ENCODE measurements around the gene PRSS21. TPM values are rescaled to one million over a fixed set of nuclear protein-coding genes. Genes with fewer than 3 reads are reported as not detected.

Gene PRSS21
- total RNA-seq: 1 to 10 TPM; 2.0 to 2.9 TPM
- polyA plus RNA-seq: 10 to 100 TPM in 1 of 3 donors, 1 to 10 TPM in 2; 1.5 to 14.7 (median 3.2) TPM
- total RNA-seq: 0 to 11.5 (median 2.1) reads per million in 6 experiments

GRCh38 chr16:2816751-2817339, at the start of gene PRSS21:
TSS of gene PRSS21 (plus strand) at chr16:2817237. CDS start at chr16:2817269, 32 bp downstream.
- peaks cover 0 to 4% (median 0%) of the 10 kb centered on the region in 4 donors for H3K4me1 Mint-ChIP-seq
- peak within 1 kb of the TSS in 3 of 10 donors; percentile 52 to 81 (median 69) for H3K27ac Mint-ChIP-seq
- POLR2A ChIA-PET: interaction anchor here (1.3 kb wide), 1 partner anchor 63 kb away, joined by 3 read pairs; no protein-coding TSS in a partner anchor
- H3K4me3 Mint-ChIP-seq: peak within 1 kb of the TSS in 5 of 10 donors; percentile 18 to 69 (median 38)
- ATAC-seq: peak; percentile 76 to 84
- H3K27me3 Mint-ChIP-seq: peaks cover 0 to 2% (median 0%) of the 10 kb centered on the region in 5 donors
- no peaks in the 10 kb centered on the region for H3K36me3 Mint-ChIP-seq
- H3K9me3 Mint-ChIP-seq: no peaks in the 10 kb centered on the region
- peak in 4 of 10 donors; percentile 24 to 52 (median 34) for DNase-seq

- peaks cover 16 to 99% (median 39%) of the 10 kb centered on the region in 3 donors for H3K36me3 Mint-ChIP-seq
- H3K27ac Mint-ChIP-seq: peak overlapping the region in 6 of 10 donors; percentile 48 to 90 (median 70)
- POLR2A ChIA-PET: interaction anchor here (1.3 to 2.9 kb wide), 2 partner anchors 10 to 15 kb away, joined by 5 to 14 read pairs; partner anchors contain the start of genes ELOB and SRRM2
- H3K4me3 Mint-ChIP-seq: peak overlapping the region in 2 of 10 donors; percentile 16 to 45
- ATAC-seq: no peak
- H3K9me3 Mint-ChIP-seq: no peaks in the 10 kb centered on the region
- peaks cover 8 to 41% (median 34%) of the 10 kb centered on the region in 4 donors for H3K4me1 Mint-ChIP-seq
- no peak for DNase-seq
- no peaks in the 10 kb centered on the region for H3K27me3 Mint-ChIP-seq
Observed at GRCh38 chr16:2767891-2768290, 49.1 kb upstream of the PRSS21 start.

- no peak overlapping the region for H3K4me3 Mint-ChIP-seq
- peaks cover 8 to 39% (median 33%) of the 10 kb centered on the region in 4 donors for H3K4me1 Mint-ChIP-seq
- peaks cover 11 to 95% (median 35%) of the 10 kb centered on the region in 3 donors for H3K36me3 Mint-ChIP-seq
- POLR2A ChIA-PET: interaction anchor here (0.7 to 2.9 kb wide), 3 partner anchors 9 to 16 kb away, joined by 3 to 14 read pairs (median 5); partner anchors contain the start of genes ELOB and SRRM2
- no peak for ATAC-seq
- no peaks in the 10 kb centered on the region for H3K9me3 Mint-ChIP-seq
- no peaks in the 10 kb centered on the region for H3K27me3 Mint-ChIP-seq
- peak overlapping the region in 4 of 10 donors; percentile 36 to 90 (median 67) for H3K27ac Mint-ChIP-seq
- DNase-seq: no peak
Observed at GRCh38 chr16:2768403-2769089, 48.5 kb upstream of the PRSS21 start.

- no peaks in the 10 kb centered on the region for H3K27me3 Mint-ChIP-seq
- no peak for ATAC-seq
- peaks cover 6 to 93% (median 34%) of the 10 kb centered on the region in 3 donors for H3K36me3 Mint-ChIP-seq
- peaks cover 12 to 42% (median 28%) of the 10 kb centered on the region in 4 donors for H3K4me1 Mint-ChIP-seq
- H3K4me3 Mint-ChIP-seq: peak overlapping the region in 1 of 10 donors; percentile 33
- no peaks in the 10 kb centered on the region for H3K9me3 Mint-ChIP-seq
- peak overlapping the region in 6 of 10 donors; percentile 13 to 90 (median 57) for H3K27ac Mint-ChIP-seq
- DNase-seq: no peak
- POLR2A ChIA-PET: interaction anchor here (0.7 to 2.9 kb wide), 2 partner anchors 9 to 16 kb away, joined by 3 to 14 read pairs; partner anchors contain the start of gene ELOB
Observed at GRCh38 chr16:2769100-2769529, 47.9 kb upstream of the PRSS21 start.

GRCh38 chr16:2769675-2770056, 47.4 kb upstream of the PRSS21 start:
- POLR2A ChIA-PET: interaction anchor here (0.7 to 0.8 kb wide), 2 partner anchors 16 to 17 kb away, joined by 3 to 4 read pairs; no protein-coding TSS in a partner anchor
- Mint-ChIP-seq H3K9me3 (no peaks in the 10 kb centered on the region), H3K27me3 (no peaks in the 10 kb centered on the region), H3K27ac (peak overlapping the region in 4 of 10 donors; percentile 78 to 90 (median 80)), H3K36me3 (peaks cover 6 to 93% (median 34%) of the 10 kb centered on the region in 3 donors), H3K4me1 (peaks cover 16 to 47% (median 28%) of the 10 kb centered on the region in 4 donors), H3K4me3 (peak overlapping the region in 3 of 10 donors; percentile 22 to 55 (median 33))
- DNase-seq (no peak), ATAC-seq (peak in 1 of 2 donors; percentile 4)

- Mint-ChIP-seq H3K4me1 (peaks cover 22 to 48% (median 27%) of the 10 kb centered on the region in 4 donors), H3K9me3 (no peaks in the 10 kb centered on the region), H3K27me3 (no peaks in the 10 kb centered on the region), H3K36me3 (peaks cover 6 to 91% (median 27%) of the 10 kb centered on the region in 3 donors), H3K4me3 (peak overlapping the region in 3 of 10 donors; percentile 22 to 48 (median 22)), H3K27ac (peak overlapping the region in 4 of 10 donors; percentile 50 to 93 (median 80))
- DNase-seq (peak in 1 of 10 donors; percentile 62), ATAC-seq (peak; percentile 5 to 39)
- POLR2A ChIA-PET: interaction anchor here (0.8 kb wide), 1 partner anchor 16 kb away, joined by 4 read pairs; no protein-coding TSS in a partner anchor
Observed at GRCh38 chr16:2770057-2770951, 46.7 kb upstream of the PRSS21 start.

- ATAC-seq: no peak
- peak in 1 of 10 donors; percentile 50 for DNase-seq
- H3K36me3 Mint-ChIP-seq: peaks cover under 1 to 79% (median 14%) of the 10 kb centered on the region in 3 donors
Observed at GRCh38 chr16:2771496-2772402, 45.3 kb upstream of the PRSS21 start.

GRCh38 chr16:2773188-2773968, 43.7 kb upstream of the PRSS21 start:
- POLR2A ChIA-PET: interaction anchor here (0.6 to 8.2 kb wide), 4 partner anchors 10 to 619 kb away, joined by 3 to 128 read pairs (median 3); partner anchors contain the start of gene SRRM2
- H3K27me3 Mint-ChIP-seq: no peaks in the 10 kb centered on the region
- peak in 1 of 10 donors; percentile 51 for DNase-seq
- peaks cover 0 to 63% (median 11%) of the 10 kb centered on the region in 3 donors for H3K36me3 Mint-ChIP-seq
- no peak for ATAC-seq
- H3K4me3 Mint-ChIP-seq: peak overlapping the region in 2 of 10 donors; percentile 6 to 10
- H3K27ac Mint-ChIP-seq: peak overlapping the region in 9 of 10 donors; percentile 31 to 93 (median 56)
- no peaks in the 10 kb centered on the region for H3K9me3 Mint-ChIP-seq
- peaks cover 24 to 54% (median 42%) of the 10 kb centered on the region in 4 donors for H3K4me1 Mint-ChIP-seq

More at GRCh38 chr16:2771496-2772402, 45.3 kb upstream of the PRSS21 start:
- peaks cover 22 to 54% (median 36%) of the 10 kb centered on the region in 4 donors for H3K4me1 Mint-ChIP-seq
- peak overlapping the region in 1 of 10 donors; percentile 51 for H3K4me3 Mint-ChIP-seq
- POLR2A ChIA-PET: interaction anchor here (0.6 to 1.2 kb wide), 3 partner anchors 12 to 20 kb away, joined by 3 to 5 read pairs (median 3); partner anchors contain the start of gene SRRM2
- H3K27me3 Mint-ChIP-seq: no peaks in the 10 kb centered on the region
- H3K27ac Mint-ChIP-seq: peak overlapping the region in 7 of 10 donors; percentile 21 to 93 (median 67)
- no peaks in the 10 kb centered on the region for H3K9me3 Mint-ChIP-seq

GRCh38 chr16:2774161-2774891, 42.7 kb upstream of the PRSS21 start:
- H3K4me1 Mint-ChIP-seq: peaks cover 28 to 59% (median 48%) of the 10 kb centered on the region in 4 donors
- H3K27me3 Mint-ChIP-seq: no peaks in the 10 kb centered on the region
- H3K4me3 Mint-ChIP-seq: peak overlapping the region in 6 of 10 donors; percentile 10 to 89 (median 27)
- peaks cover 0 to 53% (median 11%) of the 10 kb centered on the region in 3 donors for H3K36me3 Mint-ChIP-seq
- no peak for ATAC-seq
- H3K27ac Mint-ChIP-seq: peak overlapping the region in 8 of 10 donors; percentile 15 to 59 (median 44)
- DNase-seq: no peak
- POLR2A ChIA-PET: interaction anchor here (0.6 to 8.2 kb wide), 5 partner anchors 11 to 620 kb away, joined by 3 to 128 read pairs (median 3); partner anchors contain the start of gene SRRM2
- H3K9me3 Mint-ChIP-seq: no peaks in the 10 kb centered on the region
